B cell (primary cell): ENCODE measurements around the gene RNF40. TPM values are rescaled to one million over a fixed set of nuclear protein-coding genes. Genes with fewer than 3 reads are reported as not detected.
A peak's percentile ranks its signal among the peaks of the same experiment; 100 is the strongest.

Experiments
- ATAC-seq: fragments of 200-7000 bp; cut with Tn5 transposase; one replicate; pipeline ENCODE4 v1.10.0; 2021; ENCODE audit warnings: low read depth, mild to moderate bottlenecking, moderate number of reproducible peaks, moderate library complexity
- CTCF ChIA-PET: fragments of 350-600 bp; sonication (Branson Sonifier 250); formaldehyde crosslinking; loops from one replicate; lab custom pipeline; 2021; ENCODE audit warnings: antibody characterized with exemption, inconsistent platforms; lab: Charles Lee
- POLR2A ChIA-PET: fragments of 350-600 bp; sonication (Branson Sonifier 250); formaldehyde crosslinking; loops from one replicate; lab custom pipeline; 2021; ENCODE audit warnings: antibody characterized with exemption; lab: Charles Lee
- DNase-seq: peaks from one replicate; pipeline ENCODE4 v3.0.0; 2013
- H2AFZ ChIP-seq: 2 replicates; pipeline ENCODE4 v1.6.1; 2012; ENCODE audit warnings: mild to moderate bottlenecking, low read depth, low read length; ENCODE audit not compliant: insufficient read depth, poor library complexity, severe bottlenecking
- H3K27ac ChIP-seq, 2 donors: 1 replicate in 1 of 2; 2 replicates in 1 of 2; pipeline ENCODE4 v1.5.1; 2012 to 2013; ENCODE audit warnings: low read length in 2 of 2, mild to moderate bottlenecking in 2 of 2, moderate library complexity in 1 of 2
- H3K27me3 ChIP-seq, 4 experiments: fragments of 200-600 bp in 1 of 4; sonication (generic) in 1 of 4; replicated peaks in 1 of 4; 1 replicate in 2 of 4; 2 replicates in 2 of 4; pipeline versions ENCODE4 v1.6.1 to v1.7.0; 2013 to 2016; ENCODE audit warnings: low read length in 3 of 4, mild to moderate bottlenecking in 2 of 4, mixed read lengths in 1 of 4, moderate library complexity in 1 of 4; ENCODE audit not compliant: insufficient read depth in 4 of 4, control insufficient read depth in 3 of 4; ENCODE audit errors: control extremely low read depth in 1 of 4
- H3K36me3 ChIP-seq, 2 experiments: replicated peaks in 1 of 2; 1 replicate in 1 of 2; 2 replicates in 1 of 2; pipeline versions ENCODE4 v1.6.1 to v1.7.1; 2013; ENCODE audit warnings: low read length in 1 of 2; ENCODE audit not compliant: insufficient read depth in 2 of 2, control insufficient read depth in 1 of 2; ENCODE audit errors: control extremely low read depth in 1 of 2, extremely low read depth in 1 of 2
- H3K4me1 ChIP-seq, 2 donors: fragments of 200-600 bp in 1 of 2; sonication (generic) in 1 of 2; 1 replicate in 1 of 2; 2 replicates in 1 of 2; pipeline versions ENCODE4 v1.5.1 to v1.6.1; 2013 to 2017; ENCODE audit warnings: low read length in 2 of 2; ENCODE audit not compliant: control insufficient read depth in 2 of 2, insufficient read depth in 2 of 2
- H3K4me2 ChIP-seq: replicated peaks from 2 replicates; pipeline ENCODE3; 2012; ENCODE audit warnings: mild to moderate bottlenecking, low read depth, low read length; ENCODE audit not compliant: poor library complexity, severe bottlenecking
- H3K4me3 ChIP-seq, 5 experiments: fragments of 200-600 bp in 1 of 5; sonication (generic) in 1 of 5; 1 replicate in 3 of 5; 2 replicates in 2 of 5; pipeline versions ENCODE4 v1.5.1 to v1.7.0; 2011 to 2016; ENCODE audit warnings: low read length in 4 of 5, mild to moderate bottlenecking in 4 of 5, low read depth in 2 of 5, control low read depth in 1 of 5, moderate library complexity in 1 of 5; ENCODE audit not compliant: insufficient read depth in 1 of 5; ENCODE audit errors: control extremely low read depth in 1 of 5, extremely low read depth in 1 of 5
- H3K79me2 ChIP-seq: fragments of 200-600 bp; sonication (generic); one replicate; pipeline ENCODE4 v1.6.0; 2016; ENCODE audit warnings: low read length; ENCODE audit not compliant: control insufficient read depth, insufficient read depth
- H3K9ac ChIP-seq: fragments of 200-600 bp; sonication (generic); 2 replicates; pipeline ENCODE4 v1.6.1; 2017; ENCODE audit warnings: mild to moderate bottlenecking, low read length, moderate library complexity
- H3K9me3 ChIP-seq, 3 donors: one replicate each; pipeline versions ENCODE4 v1.6.1 to v1.7.1; 2013; ENCODE audit warnings: low read length in 2 of 3; ENCODE audit not compliant: control insufficient read depth in 2 of 3, insufficient read depth in 1 of 3; ENCODE audit errors: control extremely low read depth in 1 of 3
- H4K20me1 ChIP-seq: 2 replicates; pipeline ENCODE4 v1.6.0; 2012; ENCODE audit warnings: mild to moderate bottlenecking, low read length; ENCODE audit not compliant: insufficient read depth, control insufficient read depth, poor library complexity, severe bottlenecking
- H3K27ac Mint-ChIP-seq: one replicate; pipeline ENCODE4 v1.8.0; 2021; ENCODE audit warnings: mixed read lengths
- H3K27me3 Mint-ChIP-seq: one replicate; pipeline ENCODE4 v1.8.0; 2021; ENCODE audit warnings: mixed read lengths
- H3K4me1 Mint-ChIP-seq: one replicate; pipeline ENCODE4 v1.8.0; 2021; ENCODE audit warnings: mixed read lengths
- H3K4me3 Mint-ChIP-seq: one replicate; pipeline ENCODE4 v1.8.0; 2021; ENCODE audit warnings: mixed read lengths
- H3K9me3 Mint-ChIP-seq: one replicate; pipeline ENCODE4 v1.8.0; 2022; ENCODE audit warnings: mixed read lengths; ENCODE audit not compliant: insufficient read depth
- CTCF ChIP-seq: fragments of 200-600 bp; IDR thresholded peaks from one replicate; pipeline ENCODE4 v1.8.0; 2022; ENCODE audit warnings: antibody characterized with exemption, mild to moderate bottlenecking
- EZH2 ChIP-seq: IDR thresholded peaks from 2 replicates; pipeline ENCODE4 v1.6.1; 2012; ENCODE audit warnings: borderline replicate concordance, low read depth, mild to moderate bottlenecking, moderate library complexity, low read length; ENCODE audit not compliant: insufficient read depth, poor library complexity, severe bottlenecking
- WGBS: methylation state at CpG from one replicate; pipeline ENCODE4 v1.1.5; 2013; ENCODE audit warnings: missing lambda C conversion rate; ENCODE audit not compliant: insufficient coverage; 5-methylcytosine and 5-hydroxymethylcytosine counted together
- intact Hi-C: fragments of 100-400 bp; cut with micrococcal nuclease; formaldehyde crosslinking; loops from one replicate; pipeline ENCODE4 v1.10.0; 2022
- polyA plus RNA-seq: library from polyadenylated mRNA; depleted of rRNA; stranded (reverse); fragments of >200 nt; gene quantifications from 2 replicates; pipeline ENCODE4 v1.2.3, GENCODE V29; 2012
- total RNA-seq, 2 donors: library from RNA; stranded (reverse); fragments of 120-200 nt in 1 of 2; gene quantifications; 1 replicate in 1 of 2; 2 replicates in 1 of 2; pipeline versions ENCODE4 v1.2.3 to v1.2.4, GENCODE V29; 2013 to 2022

RNF40 gene
- total and polyA plus RNA-seq, 2 donors (not counting 1 experiment from before 2014, with no cell fraction given), result 41.8 to 121 TPM

GRCh38 chr16:30774367-30775130 lies 12.4 kb downstream of the RNF40 start:
- Mint-ChIP-seq H3K27me3 (peaks cover 15% of the 10 kb centered on the region), H3K4me3 (peak overlapping the region; percentile 88), H3K9me3 (no peaks in the 10 kb centered on the region), H3K4me1 (peaks cover 28% of the 10 kb centered on the region), H3K27ac (peak overlapping the region; percentile 32)
- POLR2A ChIA-PET, result no interaction called here
- peak overlapping the region; percentile 86 for H3K4me2 ChIP-seq
- DNase-seq (peak; percentile 19), ATAC-seq (no peak)
- H3K79me2 ChIP-seq, result no peaks in the 10 kb centered on the region
- H4K20me1 ChIP-seq, result peaks cover 32% of the 10 kb centered on the region
- H3K9ac ChIP-seq, result peak overlapping the region; percentile 63
- no peak overlapping the region for H3K27ac ChIP-seq
- peaks cover 10 to 15% of the 10 kb centered on the region in 2 donors for H3K4me1 ChIP-seq
- no peak overlapping the region for H2AFZ ChIP-seq
- TF ChIP-seq CTCF, result no peak
- 78% methylated on average over 7 of the region's 8 CpGs for WGBS
- H3K9me3 ChIP-seq, result no peaks in the 10 kb centered on the region
- H3K4me3 ChIP-seq, result no peak overlapping the region
- peaks cover 0 to 19% (median 6%) of the 10 kb centered on the region in 4 experiments for H3K27me3 ChIP-seq
- CTCF ChIA-PET, result interaction anchor here (1.2 kb wide), 1 partner anchor 127 kb away, joined by 7 read pairs; no protein-coding TSS in a partner anchor
- peaks cover 0 to 34% of the 10 kb centered on the region in 2 experiments for H3K36me3 ChIP-seq
- intact Hi-C loops, result no loop called here

- no peaks in the 10 kb centered on the region for H3K9me3 ChIP-seq
- peak overlapping the region; percentile 63 for H3K9ac ChIP-seq
- TF ChIP-seq CTCF (no peak), EZH2 (no peak)
- H3K27me3 ChIP-seq, result peaks cover 0 to 19% (median 6%) of the 10 kb centered on the region in 4 experiments
- peaks cover 10 to 15% of the 10 kb centered on the region in 2 donors for H3K4me1 ChIP-seq
- ChIA-PET POLR2A (no interaction called here), CTCF (interaction anchor here (1.2 kb wide), 1 partner anchor 127 kb away, joined by 7 read pairs; no protein-coding TSS in a partner anchor)
- no peaks in the 10 kb centered on the region for H3K9me3 Mint-ChIP-seq
- peaks cover 26% of the 10 kb centered on the region for H3K4me1 Mint-ChIP-seq
- peak overlapping the region; percentile 86 for H3K4me2 ChIP-seq
- peak overlapping the region; percentile 88 for H3K4me3 Mint-ChIP-seq
- 18% methylated on average over 15 of the region's 15 CpGs for WGBS
- ATAC-seq (no peak), DNase-seq (no peak)
- H3K27ac ChIP-seq, result no peak overlapping the region
- peaks cover 15% of the 10 kb centered on the region for H3K27me3 Mint-ChIP-seq
- H3K27ac Mint-ChIP-seq, result peak overlapping the region; percentile 77
- intact Hi-C loops, result no loop called here
- no peaks in the 10 kb centered on the region for H3K79me2 ChIP-seq
- H2AFZ ChIP-seq, result peak overlapping the region; percentile 47
- H4K20me1 ChIP-seq, result peaks cover 32% of the 10 kb centered on the region
- peak overlapping the region in 4 of 5 experiments; percentile 33 to 66 (median 59) for H3K4me3 ChIP-seq
- H3K36me3 ChIP-seq, result peaks cover 0 to 31% of the 10 kb centered on the region in 2 experiments
These were observed 12.9 kb downstream of the RNF40 start for GRCh38 chr16:30775131-30775391.
